NCI-H2171 (cell line): ENCODE data around the gene CHIC1.
"Not testable (repeated sequence)": the region's sequence is repeated elsewhere in the genome, so short reads cannot be mapped to it uniquely, and the experiment has no call there.

Source experiments
- DNase-seq: peaks from one replicate; lab custom pipeline; 2025; lab: John Stamatoyannopoulos, UW

Gene CHIC1

GRCh38 chrX:73562984-73563737 is at the start of gene CHIC1:
Gene CHIC1 (plus strand): TSS chrX:73563197. CDS start chrX:73563285, 88 bp downstream.
- DNase-seq, result peak; percentile 67

- not testable (repeated sequence) for DNase-seq
Measured at GRCh38 chrX:73522823-73523222, 40.2 kb upstream of the CHIC1 start.

GRCh38 chrX:73524906-73525305 is 38.1 kb upstream of the CHIC1 start:
- DNase-seq, result no peak

- DNase-seq, result no peak
Measured at GRCh38 chrX:73525928-73526690, 36.9 kb upstream of the CHIC1 start.

GRCh38 chrX:73531655-73532054 is 31.3 kb upstream of the CHIC1 start:
- not testable (repeated sequence) for DNase-seq

- DNase-seq, result no peak
Measured at GRCh38 chrX:73556159-73556558, 6.8 kb upstream of the CHIC1 start.

GRCh38 chrX:73561801-73562200 is 1.2 kb upstream of the CHIC1 start:
- DNase-seq, result no peak

- DNase-seq, result no peak
Measured at GRCh38 chrX:73562458-73562857, 539 bp upstream of the CHIC1 start.

GRCh38 chrX:73563738-73564068 is 706 bp downstream of the CHIC1 start:
- DNase-seq, result peak; percentile 1

GRCh38 chrX:73577361-73577760 is 14.4 kb downstream of the CHIC1 start:
- DNase-seq, result no peak

- no peak for DNase-seq
Measured at GRCh38 chrX:73581002-73581628, 18.1 kb downstream of the CHIC1 start.

GRCh38 chrX:73597758-73598157 is 34.8 kb downstream of the CHIC1 start:
- not testable (repeated sequence) for DNase-seq

GRCh38 chrX:73615022-73615421 is 52.0 kb downstream of the CHIC1 start:
- no peak for DNase-seq

GRCh38 chrX:73641669-73642068 is 78.7 kb downstream of the CHIC1 start:
- not testable (repeated sequence) for DNase-seq

- DNase-seq, result no peak
Measured at GRCh38 chrX:73647212-73647611, 84.2 kb downstream of the CHIC1 start.

GRCh38 chrX:73647632-73648322 is 84.8 kb downstream of the CHIC1 start:
- DNase-seq, result no peak

GRCh38 chrX:73661322-73661721 is 98.3 kb downstream of the CHIC1 start:
- not testable (repeated sequence) for DNase-seq

- DNase-seq, result no peak
Measured at GRCh38 chrX:73668779-73669178, 105.8 kb downstream of the CHIC1 start.

- DNase-seq, result no peak
Measured at GRCh38 chrX:73681408-73681807, 118.4 kb downstream of the CHIC1 start.

GRCh38 chrX:73683236-73683859 is 120.4 kb downstream of the CHIC1 start:
- no peak for DNase-seq

GRCh38 chrX:73707014-73707413 is 144.0 kb downstream of the CHIC1 start:
- not testable (repeated sequence) for DNase-seq

- DNase-seq, result no peak
Measured at GRCh38 chrX:73728602-73729001, 165.6 kb downstream of the CHIC1 start.
